ENCODE data around the gene SCYL3. TPM values are rescaled to one million over a fixed set of nuclear protein-coding genes. Genes with fewer than 3 reads are reported as not detected.

Gene SCYL3
- total RNA-seq, 1 donor from 2014 or later: 9.2 TPM

- no peaks in the 10 kb centered on the region for H3K9me3 Mint-ChIP-seq (ENCODE audit: unreplicated experiment)
- H3K4me3 Mint-ChIP-seq (ENCODE audit: unreplicated experiment): no peak overlapping the region
- H3K36me3 Mint-ChIP-seq (ENCODE audit: unreplicated experiment): no peaks in the 10 kb centered on the region
- no peak for TF ChIP-seq CTCF (IDR thresholded peaks at IDR 0.05)
- DNase-seq (ENCODE audit: extremely low spot score, unreplicated experiment): no peak
- H3K27ac Mint-ChIP-seq (ENCODE audit: unreplicated experiment): no peak overlapping the region
- no peaks in the 10 kb centered on the region for H3K4me1 Mint-ChIP-seq (ENCODE audit: unreplicated experiment)
- H3K27me3 Mint-ChIP-seq (ENCODE audit: unreplicated experiment): peaks cover 12% of the 10 kb centered on the region
These were observed 13.2 kb upstream of the SCYL3 start for GRCh38 chr1:169906938-169907337.

GRCh38 chr1:169904834-169905233 is 11.1 kb upstream of the SCYL3 start:
- Mint-ChIP-seq H3K4me3 (ENCODE audit: unreplicated experiment) (no peak overlapping the region), H3K9me3 (ENCODE audit: unreplicated experiment) (no peaks in the 10 kb centered on the region), H3K27ac (ENCODE audit: unreplicated experiment) (no peak overlapping the region), H3K36me3 (ENCODE audit: unreplicated experiment) (no peaks in the 10 kb centered on the region), H3K4me1 (ENCODE audit: unreplicated experiment) (no peaks in the 10 kb centered on the region), H3K27me3 (ENCODE audit: unreplicated experiment) (peaks cover 27% of the 10 kb centered on the region)
- no peak for TF ChIP-seq CTCF (IDR thresholded peaks at IDR 0.05)
- no peak for DNase-seq (ENCODE audit: extremely low spot score, unreplicated experiment)

- no peak overlapping the region for H3K27ac Mint-ChIP-seq (ENCODE audit: unreplicated experiment)
- DNase-seq (ENCODE audit: extremely low spot score, unreplicated experiment): no peak
- no peaks in the 10 kb centered on the region for H3K4me1 Mint-ChIP-seq (ENCODE audit: unreplicated experiment)
- no peaks in the 10 kb centered on the region for H3K9me3 Mint-ChIP-seq (ENCODE audit: unreplicated experiment)
- no peaks in the 10 kb centered on the region for H3K36me3 Mint-ChIP-seq (ENCODE audit: unreplicated experiment)
- TF ChIP-seq CTCF (IDR thresholded peaks at IDR 0.05): no peak
- peaks cover 46% of the 10 kb centered on the region for H3K27me3 Mint-ChIP-seq (ENCODE audit: unreplicated experiment)
- H3K4me3 Mint-ChIP-seq (ENCODE audit: unreplicated experiment): no peak overlapping the region
These were observed 9.1 kb upstream of the SCYL3 start for GRCh38 chr1:169902751-169903150.

- H3K9me3 Mint-ChIP-seq (ENCODE audit: unreplicated experiment): no peaks in the 10 kb centered on the region
- H3K27ac Mint-ChIP-seq (ENCODE audit: unreplicated experiment): no peak overlapping the region
- no peaks in the 10 kb centered on the region for H3K4me1 Mint-ChIP-seq (ENCODE audit: unreplicated experiment)
- DNase-seq (ENCODE audit: extremely low spot score, unreplicated experiment): no peak
- TF ChIP-seq CTCF (IDR thresholded peaks at IDR 0.05): no peak
- no peaks in the 10 kb centered on the region for H3K36me3 Mint-ChIP-seq (ENCODE audit: unreplicated experiment)
- peaks cover 50% of the 10 kb centered on the region for H3K27me3 Mint-ChIP-seq (ENCODE audit: unreplicated experiment)
- H3K4me3 Mint-ChIP-seq (ENCODE audit: unreplicated experiment): no peak overlapping the region
These were observed 7.4 kb upstream of the SCYL3 start for GRCh38 chr1:169901115-169901514.

GRCh38 chr1:169900571-169900970 is 6.9 kb upstream of the SCYL3 start:
- no peak for DNase-seq (ENCODE audit: extremely low spot score, unreplicated experiment)
- Mint-ChIP-seq H3K27me3 (ENCODE audit: unreplicated experiment) (peaks cover 50% of the 10 kb centered on the region), H3K4me1 (ENCODE audit: unreplicated experiment) (no peaks in the 10 kb centered on the region), H3K36me3 (ENCODE audit: unreplicated experiment) (no peaks in the 10 kb centered on the region), H3K4me3 (ENCODE audit: unreplicated experiment) (no peak overlapping the region), H3K27ac (ENCODE audit: unreplicated experiment) (no peak overlapping the region), H3K9me3 (ENCODE audit: unreplicated experiment) (no peaks in the 10 kb centered on the region)
- TF ChIP-seq CTCF (IDR thresholded peaks at IDR 0.05): no peak

All from osteocyte (in vitro differentiated cells).